Cardiac fibroblast (primary cell): ENCODE measurements around the gene CEACAM5.

ENCODE experiments used
- DNase-seq, 2 donors: peaks; one replicate each; pipeline versions ENCODE4 v3.0.0 to v3.0.0-alpha.2; 2010; ENCODE audit warnings: low read depth in 2 of 2
- H3K4me3 ChIP-seq, 2 donors: replicated peaks in 1 of 2; 1 replicate in 1 of 2; 2 replicates in 1 of 2; pipeline ENCODE4 v1.5.1; 2011; ENCODE audit warnings: low read depth in 2 of 2, low read length in 2 of 2, mild to moderate bottlenecking in 2 of 2, moderate library complexity in 1 of 2
- CTCF ChIP-seq: IDR thresholded peaks from one replicate; pipeline ENCODE4 v1.5.1; 2011; ENCODE audit warnings: low read depth, mild to moderate bottlenecking, low read length, inconsistent platforms

CEACAM5 gene

GRCh38 chr19:41708481-41708880 is at the start of gene CEACAM5:
CEACAM5 (plus strand) TSS chr19:41708626; CDS start chr19:41708732, 106 bp downstream.
- H3K4me3 ChIP-seq, result no peak within 1 kb of the TSS
- no peak for DNase-seq
- TF ChIP-seq CTCF, result no peak

GRCh38 chr19:41666075-41666474 is 42.4 kb upstream of the CEACAM5 start:
- DNase-seq, result no peak
- no peak overlapping the region for H3K4me3 ChIP-seq
- no peak for TF ChIP-seq CTCF

GRCh38 chr19:41668315-41668714 is 40.1 kb upstream of the CEACAM5 start:
- no peak for TF ChIP-seq CTCF
- no peak overlapping the region for H3K4me3 ChIP-seq
- DNase-seq, result no peak

GRCh38 chr19:41670755-41671154 is 37.7 kb upstream of the CEACAM5 start:
- no peak for DNase-seq
- TF ChIP-seq CTCF, result no peak
- no peak overlapping the region for H3K4me3 ChIP-seq

- no peak overlapping the region for H3K4me3 ChIP-seq
- no peak for TF ChIP-seq CTCF
- DNase-seq, result no peak
Measured at GRCh38 chr19:41671486-41671885, 36.9 kb upstream of the CEACAM5 start.

GRCh38 chr19:41682437-41682836 is 26.0 kb upstream of the CEACAM5 start:
- no peak for TF ChIP-seq CTCF
- H3K4me3 ChIP-seq, result no peak overlapping the region
- no peak for DNase-seq

GRCh38 chr19:41687419-41687818 is 21.0 kb upstream of the CEACAM5 start:
- H3K4me3 ChIP-seq, result no peak overlapping the region
- no peak for DNase-seq
- TF ChIP-seq CTCF, result no peak
